ENCODE measurements around the gene ZNF483. TPM values are rescaled to one million over a fixed set of nuclear protein-coding genes. Genes with fewer than 3 reads are reported as not detected.
"Not testable (repeated sequence)": the region's sequence is repeated elsewhere in the genome, so short reads cannot be mapped to it uniquely, and the experiment has no call there.

ZNF483 gene
- total RNA-seq, 2 donors from 2014 or later, result 6.7 to 8.6 TPM

GRCh38 chr9:111533099-111533790, 8.3 kb downstream of the ZNF483 start:
- Histone ChIP-seq H3K4me3 (no peak overlapping the region), H3K4me1 (no peaks in the 10 kb centered on the region), H3K27ac (no peak overlapping the region), H3K9me3 (peaks cover 0 to 18% (median 0%) of the 10 kb centered on the region in 3 donors), H3K27me3 (no peaks in the 10 kb centered on the region), H3K36me3 (replicated peaks in 1 of 2; ENCODE audit: insufficient read depth in 1 of 2, low read depth in 2 of 2) (peaks cover 0 to 4% of the 10 kb centered on the region in 2 donors)
- no peak for TF ChIP-seq CTCF (IDR thresholded peaks at IDR 0.05)
- TF ChIP-seq POLR2A (IDR thresholded peaks at IDR 0.05), result no peak
- no peak for ATAC-seq
- intact Hi-C loops (cut with DNase I), result no loop called here
- no peak for DNase-seq
- WGBS, 2 donors, result 88 to 90% methylated on average over 5 of the region's 5 CpGs

GRCh38 chr9:111542497-111543254, 17.7 kb downstream of the ZNF483 start:
- peaks cover 0 to 1% of the 10 kb centered on the region in 2 donors for H3K36me3 ChIP-seq (replicated peaks in 1 of 2; ENCODE audit: insufficient read depth in 1 of 2, low read depth in 2 of 2)
- H3K4me3 ChIP-seq, result no peak overlapping the region
- TF ChIP-seq POLR2A (IDR thresholded peaks at IDR 0.05), result no peak
- no peak for TF ChIP-seq CTCF (IDR thresholded peaks at IDR 0.05)
- WGBS, 2 donors, result 88 to 90% methylated on average over 11 of the region's 11 CpGs
- peaks cover 0 to 51% (median 3%) of the 10 kb centered on the region in 3 donors for H3K9me3 ChIP-seq
- H3K27ac ChIP-seq, result no peak overlapping the region
- no peak for DNase-seq
- ATAC-seq, result no peak
- intact Hi-C loops (cut with DNase I), result no loop called here
- no peaks in the 10 kb centered on the region for H3K4me1 ChIP-seq
- H3K27me3 ChIP-seq, result no peaks in the 10 kb centered on the region

GRCh38 chr9:111548623-111549022, 23.6 kb downstream of the ZNF483 start:
- no peak for DNase-seq
- Histone ChIP-seq H3K36me3 (replicated peaks in 1 of 2; ENCODE audit: insufficient read depth in 1 of 2, low read depth in 2 of 2) (peaks cover 0 to 1% of the 10 kb centered on the region in 2 donors), H3K9me3 (peaks cover 0 to 34% (median 0%) of the 10 kb centered on the region in 3 donors), H3K27me3 (no peaks in the 10 kb centered on the region), H3K4me1 (no peaks in the 10 kb centered on the region), H3K27ac (no peak overlapping the region), H3K4me3 (no peak overlapping the region)
- no peak for ATAC-seq
- TF ChIP-seq CTCF (IDR thresholded peaks at IDR 0.05) (no peak), POLR2A (IDR thresholded peaks at IDR 0.05) (no peak)
- intact Hi-C loops (cut with DNase I), result no loop called here
- WGBS, 2 donors, result 89 to 96% methylated on average over 2 of the region's 2 CpGs

GRCh38 chr9:111555425-111555824, 30.4 kb downstream of the ZNF483 start:
- H3K36me3 ChIP-seq (replicated peaks in 1 of 2; ENCODE audit: insufficient read depth in 1 of 2, low read depth in 2 of 2); H3K4me1 ChIP-seq; H3K27me3 ChIP-seq; H3K4me3 ChIP-seq; intact Hi-C loops (cut with DNase I); H3K27ac ChIP-seq; DNase-seq; ATAC-seq: not testable (repeated sequence)
- peaks cover 0 to 15% (median 0%) of the 10 kb centered on the region in 3 donors for H3K9me3 ChIP-seq
- 82 to 97% methylated on average over 2 of the region's 2 CpGs for WGBS, 2 donors

GRCh38 chr9:111559000-111559610, 34.1 kb downstream of the ZNF483 start:
- no peak for ATAC-seq
- 87 to 88% methylated on average over 7 of the region's 7 CpGs for WGBS, 2 donors

More at GRCh38 chr9:111559000-111559610, 34.1 kb downstream of the ZNF483 start:
- Histone ChIP-seq H3K4me1 (no peaks in the 10 kb centered on the region), H3K27me3 (no peaks in the 10 kb centered on the region), H3K9me3 (peaks cover 0 to 12% (median 0%) of the 10 kb centered on the region in 3 donors), H3K27ac (no peak overlapping the region), H3K36me3 (replicated peaks in 1 of 2; ENCODE audit: insufficient read depth in 1 of 2, low read depth in 2 of 2) (peaks cover 0 to 4% of the 10 kb centered on the region in 2 donors), H3K4me3 (no peak overlapping the region)
- TF ChIP-seq POLR2A (IDR thresholded peaks at IDR 0.05), result no peak
- no peak for TF ChIP-seq CTCF (IDR thresholded peaks at IDR 0.05)
- DNase-seq, result no peak
- intact Hi-C loops (cut with DNase I), result no loop called here

Data from body of pancreas (tissue), 4 donors.